GM21360 (cell line): ENCODE measurements around the gene CD40.
"Not testable (repeated sequence)": the region's sequence is repeated elsewhere in the genome, so short reads cannot be mapped to it uniquely, and the experiment has no call there.

ENCODE experiments used
- ATAC-seq: cut with Tn5 transposase; IDR thresholded peaks from one replicate; pipeline ENCODE4 v1.9.1; 2021; ENCODE audit warnings: mild to moderate bottlenecking, moderate library complexity; ENCODE audit not compliant: unreplicated experiment

Gene CD40

GRCh38 chr20:46091622-46092535 lies 26.2 kb upstream of the CD40 start:
- ATAC-seq, result not testable (repeated sequence)

GRCh38 chr20:46093531-46093930 lies 24.6 kb upstream of the CD40 start:
- ATAC-seq, result no peak

GRCh38 chr20:46099491-46100287 lies 18.4 kb upstream of the CD40 start:
- no peak for ATAC-seq

- not testable (repeated sequence) for ATAC-seq
Observed at GRCh38 chr20:46100444-46100843, 17.7 kb upstream of the CD40 start.

GRCh38 chr20:46100988-46101387 lies 17.1 kb upstream of the CD40 start:
- ATAC-seq, result no peak

GRCh38 chr20:46101957-46102356 lies 16.2 kb upstream of the CD40 start:
- no peak for ATAC-seq

- no peak for ATAC-seq
Observed at GRCh38 chr20:46102940-46103339, 15.2 kb upstream of the CD40 start.

GRCh38 chr20:46104262-46104661 lies 13.9 kb upstream of the CD40 start:
- ATAC-seq, result no peak

- no peak for ATAC-seq
Observed at GRCh38 chr20:46107061-46107460, 11.1 kb upstream of the CD40 start.

GRCh38 chr20:46108435-46108841 lies 9.7 kb upstream of the CD40 start:
- ATAC-seq, result peak; percentile 75

- ATAC-seq, result no peak
Observed at GRCh38 chr20:46108976-46109375, 9.1 kb upstream of the CD40 start.

GRCh38 chr20:46111028-46111835 lies 6.9 kb upstream of the CD40 start:
- no peak for ATAC-seq

GRCh38 chr20:46111836-46112212 lies 6.3 kb upstream of the CD40 start:
- ATAC-seq, result no peak

- no peak for ATAC-seq
Observed at GRCh38 chr20:46112430-46113112, 5.5 kb upstream of the CD40 start.

GRCh38 chr20:46113113-46113470 lies 5.0 kb upstream of the CD40 start:
- ATAC-seq, result no peak

- no peak for ATAC-seq
Observed at GRCh38 chr20:46114449-46114848, 3.7 kb upstream of the CD40 start.

- ATAC-seq, result peak; percentile 32
Observed at GRCh38 chr20:46118481-46119020, 437 bp downstream of the CD40 start.

GRCh38 chr20:46119028-46119546 lies 973 bp downstream of the CD40 start:
- peak; percentile 40 for ATAC-seq

GRCh38 chr20:46119547-46119946 lies 1.4 kb downstream of the CD40 start:
- no peak for ATAC-seq

- no peak for ATAC-seq
Observed at GRCh38 chr20:46120136-46120535, 2.0 kb downstream of the CD40 start.
